Fibroblast of lung (primary cell): ENCODE data around the gene LRSAM1. TPM values are rescaled to one million over a fixed set of nuclear protein-coding genes. Genes with fewer than 3 reads are reported as not detected.

Experiments used
- DNase-seq, 2 donors: peaks; one replicate each; pipeline versions ENCODE4 v3.0.0 to v3.0.0-alpha.2; 2010; ENCODE audit warnings: low read depth in 2 of 2
- H2AFZ ChIP-seq: 2 replicates; pipeline ENCODE4 v1.5.1; 2012; ENCODE audit warnings: low read length, control low read depth, inconsistent platforms
- H3K27ac ChIP-seq: 2 replicates; pipeline ENCODE4 v1.5.1; 2011; ENCODE audit warnings: low read length, control low read depth; ENCODE audit not compliant: insufficient read depth
- H3K27me3 ChIP-seq: 2 replicates; pipeline ENCODE4 v1.5.1; 2011; ENCODE audit warnings: mild to moderate bottlenecking, low read length; ENCODE audit not compliant: control insufficient read depth, insufficient read depth
- H3K36me3 ChIP-seq: 2 replicates; pipeline ENCODE4 v1.5.1; 2011; ENCODE audit warnings: low read length; ENCODE audit not compliant: control insufficient read depth, insufficient read depth
- H3K4me1 ChIP-seq: 2 replicates; pipeline ENCODE4 v1.5.1; 2011; ENCODE audit warnings: low read length; ENCODE audit not compliant: control insufficient read depth, insufficient read depth; ENCODE audit errors: extremely low read depth
- H3K4me2 ChIP-seq: 2 replicates; pipeline ENCODE4 v1.5.1; 2011; ENCODE audit warnings: low read length, control low read depth; ENCODE audit not compliant: insufficient read depth; ENCODE audit errors: extremely low read depth
- H3K4me3 ChIP-seq, 4 experiments: fragments of 200-600 bp in 1 of 4; sonication (generic) in 1 of 4; replicated peaks in 1 of 4; 2 replicates each; pipeline ENCODE4 v1.5.1; 2011 to 2016; ENCODE audit warnings: low read length in 4 of 4, low read depth in 3 of 4, mild to moderate bottlenecking in 3 of 4, control low read depth in 2 of 4, inconsistent platforms in 1 of 4, mixed read lengths in 1 of 4; ENCODE audit not compliant: insufficient read depth in 1 of 4; ENCODE audit errors: control extremely low read depth in 1 of 4
- H3K79me2 ChIP-seq: 2 replicates; pipeline ENCODE4 v1.5.1; 2012; ENCODE audit warnings: mild to moderate bottlenecking, low read length, inconsistent platforms; ENCODE audit not compliant: control insufficient read depth, insufficient read depth
- H3K9ac ChIP-seq: 2 replicates; pipeline ENCODE4 v1.5.1; 2011; ENCODE audit warnings: mild to moderate bottlenecking, low read length, control low read depth; ENCODE audit not compliant: insufficient read depth
- H3K9me3 ChIP-seq: 2 replicates; pipeline ENCODE4 v1.5.1; 2012; ENCODE audit warnings: low read depth, low read length; ENCODE audit not compliant: control insufficient read depth, insufficient read depth
- H4K20me1 ChIP-seq: 2 replicates; pipeline ENCODE4 v1.5.1; 2011; ENCODE audit warnings: low read length; ENCODE audit not compliant: control insufficient read depth, insufficient read depth; ENCODE audit errors: extremely low read depth
- EZH2 ChIP-seq: IDR thresholded peaks from 2 replicates; pipeline ENCODE4 v1.5.1; 2012; ENCODE audit warnings: low read length, control low read depth, mild to moderate bottlenecking; ENCODE audit errors: missing control alignments
- polyA plus RNA-seq, 2 donors: library from polyadenylated mRNA; depleted of rRNA in 1 of 2; stranded (reverse) in 1 of 2; unstranded in 1 of 2; fragments of >200 nt; gene quantifications; 2 replicates each; pipeline ENCODE4 v1.2.1, GENCODE V29; 2011 to 2012; ENCODE audit warnings: missing spikeins in 1 of 2
- total RNA-seq: library from RNA; depleted of rRNA; stranded (reverse); fragments of >200 nt; gene quantifications from 2 replicates; pipeline ENCODE4 v1.2.1, GENCODE V29; 2014
- TF ChIP-seq, protein P1 (sequence below), 2 donors: IDR thresholded peaks in 1 of 2; conservative IDR thresholded peaks in 1 of 2; 1 replicate in 1 of 2; 2 replicates in 1 of 2; pipeline ENCODE4 v1.5.1; 2011 to 2012; ENCODE audit warnings: low read length in 2 of 2, control low read depth in 1 of 2, inconsistent platforms in 1 of 2, low read depth in 1 of 2, mild to moderate bottlenecking in 1 of 2

LRSAM1 gene
- total and polyA plus RNA-seq, 2 donors (not counting 1 experiment from before 2014, with no cell fraction given) = 6.8 to 18.0 TPM

GRCh38 chr9:127501821-127502343 lies 50.6 kb downstream of the LRSAM1 start:
- Histone ChIP-seq H3K9ac (no peak overlapping the region), H3K4me1 (no peaks in the 10 kb centered on the region), H3K36me3 (peaks cover 49% of the 10 kb centered on the region), H3K4me2 (no peak overlapping the region), H3K4me3 (no peak overlapping the region), H3K27me3 (no peaks in the 10 kb centered on the region), H4K20me1 (no peaks in the 10 kb centered on the region), H3K9me3 (no peaks in the 10 kb centered on the region), H3K27ac (no peak overlapping the region), H2AFZ (no peak overlapping the region), H3K79me2 (peaks cover 14% of the 10 kb centered on the region)
- no peak for TF ChIP-seq EZH2
- TF ChIP-seq, protein P1, sequence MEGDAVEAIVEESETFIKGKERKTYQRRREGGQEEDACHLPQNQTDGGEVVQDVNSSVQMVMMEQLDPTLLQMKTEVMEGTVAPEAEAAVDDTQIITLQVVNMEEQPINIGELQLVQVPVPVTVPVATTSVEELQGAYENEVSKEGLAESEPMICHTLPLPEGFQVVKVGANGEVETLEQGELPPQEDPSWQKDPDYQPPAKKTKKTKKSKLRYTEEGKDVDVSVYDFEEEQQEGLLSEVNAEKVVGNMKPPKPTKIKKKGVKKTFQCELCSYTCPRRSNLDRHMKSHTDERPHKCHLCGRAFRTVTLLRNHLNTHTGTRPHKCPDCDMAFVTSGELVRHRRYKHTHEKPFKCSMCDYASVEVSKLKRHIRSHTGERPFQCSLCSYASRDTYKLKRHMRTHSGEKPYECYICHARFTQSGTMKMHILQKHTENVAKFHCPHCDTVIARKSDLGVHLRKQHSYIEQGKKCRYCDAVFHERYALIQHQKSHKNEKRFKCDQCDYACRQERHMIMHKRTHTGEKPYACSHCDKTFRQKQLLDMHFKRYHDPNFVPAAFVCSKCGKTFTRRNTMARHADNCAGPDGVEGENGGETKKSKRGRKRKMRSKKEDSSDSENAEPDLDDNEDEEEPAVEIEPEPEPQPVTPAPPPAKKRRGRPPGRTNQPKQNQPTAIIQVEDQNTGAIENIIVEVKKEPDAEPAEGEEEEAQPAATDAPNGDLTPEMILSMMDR (conservative IDR thresholded peaks at IDR 0.05 in 1 of 2, IDR thresholded peaks at IDR 0.05 in 1 of 2; ENCODE audit: low read depth in 1 of 2, low read length in 2 of 2) = no peak
- no peak for DNase-seq

GRCh38 chr9:127502706-127503378 lies 51.5 kb downstream of the LRSAM1 start:
- H3K36me3 ChIP-seq = peaks cover 54% of the 10 kb centered on the region
- no peaks in the 10 kb centered on the region for H4K20me1 ChIP-seq
- no peak for DNase-seq

DNA sequence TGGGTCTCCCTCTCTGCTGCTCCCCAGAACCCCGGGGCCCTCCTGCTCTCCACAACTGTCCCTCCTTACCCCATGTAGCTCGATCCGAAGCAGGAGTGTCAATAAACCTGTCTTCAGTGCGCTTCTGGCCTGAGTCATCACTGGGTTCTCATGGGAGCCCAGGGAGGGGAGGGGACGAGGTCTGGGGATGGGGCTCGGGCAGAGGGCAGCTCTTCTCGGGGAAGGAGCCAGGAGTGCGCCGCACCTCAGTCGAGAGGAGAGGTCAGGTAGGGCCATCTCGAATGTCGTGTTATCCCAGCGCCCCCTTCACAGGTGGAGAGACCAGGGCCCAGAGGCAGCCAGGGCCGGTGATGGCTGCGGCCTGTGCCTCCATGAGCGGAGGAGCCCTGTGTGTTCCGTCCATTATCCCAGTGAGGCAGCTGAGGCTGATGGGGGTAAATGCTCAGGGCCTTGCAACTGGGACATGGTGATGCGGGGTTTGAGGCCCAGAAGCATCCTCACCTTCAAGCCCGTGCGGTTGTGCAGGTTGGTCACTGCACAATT lies 52.1 kb downstream of the LRSAM1 start:
- Histone ChIP-seq H3K9ac (no peak overlapping the region), H4K20me1 (no peaks in the 10 kb centered on the region), H3K9me3 (no peaks in the 10 kb centered on the region), H3K27ac (no peak overlapping the region), H3K4me3 (no peak overlapping the region), H3K4me2 (no peak overlapping the region), H3K36me3 (peaks cover 54% of the 10 kb centered on the region), H3K79me2 (peaks cover 25% of the 10 kb centered on the region), H3K27me3 (no peaks in the 10 kb centered on the region), H2AFZ (no peak overlapping the region), H3K4me1 (peaks cover 7% of the 10 kb centered on the region)
- no peak for TF ChIP-seq EZH2
- TF ChIP-seq, protein P1 (conservative IDR thresholded peaks at IDR 0.05 in 1 of 2, IDR thresholded peaks at IDR 0.05 in 1 of 2; ENCODE audit: low read depth in 1 of 2, low read length in 2 of 2) = no peak
- DNase-seq = no peak

More at GRCh38 chr9:127502706-127503378, 51.5 kb downstream of the LRSAM1 start:
- no peak overlapping the region for H3K4me3 ChIP-seq
- peaks cover 4% of the 10 kb centered on the region for H3K4me1 ChIP-seq
- TF ChIP-seq EZH2 = no peak
- no peak overlapping the region for H2AFZ ChIP-seq
- no peak overlapping the region for H3K27ac ChIP-seq
- no peaks in the 10 kb centered on the region for H3K27me3 ChIP-seq
- no peak overlapping the region for H3K9ac ChIP-seq
- H3K4me2 ChIP-seq = no peak overlapping the region
- H3K9me3 ChIP-seq = no peaks in the 10 kb centered on the region
- peaks cover 20% of the 10 kb centered on the region for H3K79me2 ChIP-seq
